Activated T-cell treated with anti-CD3 and anti-CD28 coated beads for 1 hour (primary cell): ENCODE data around the gene MOCOS.
"Not testable (repeated sequence)": the region's sequence is repeated elsewhere in the genome, so short reads cannot be mapped to it uniquely, and the experiment has no call there.

Experiments used
- DNase-seq: peaks from one replicate; pipeline ENCODE4 v3.0.0-alpha.2; 2020; ENCODE audit warnings: low read depth

MOCOS gene, protein sequence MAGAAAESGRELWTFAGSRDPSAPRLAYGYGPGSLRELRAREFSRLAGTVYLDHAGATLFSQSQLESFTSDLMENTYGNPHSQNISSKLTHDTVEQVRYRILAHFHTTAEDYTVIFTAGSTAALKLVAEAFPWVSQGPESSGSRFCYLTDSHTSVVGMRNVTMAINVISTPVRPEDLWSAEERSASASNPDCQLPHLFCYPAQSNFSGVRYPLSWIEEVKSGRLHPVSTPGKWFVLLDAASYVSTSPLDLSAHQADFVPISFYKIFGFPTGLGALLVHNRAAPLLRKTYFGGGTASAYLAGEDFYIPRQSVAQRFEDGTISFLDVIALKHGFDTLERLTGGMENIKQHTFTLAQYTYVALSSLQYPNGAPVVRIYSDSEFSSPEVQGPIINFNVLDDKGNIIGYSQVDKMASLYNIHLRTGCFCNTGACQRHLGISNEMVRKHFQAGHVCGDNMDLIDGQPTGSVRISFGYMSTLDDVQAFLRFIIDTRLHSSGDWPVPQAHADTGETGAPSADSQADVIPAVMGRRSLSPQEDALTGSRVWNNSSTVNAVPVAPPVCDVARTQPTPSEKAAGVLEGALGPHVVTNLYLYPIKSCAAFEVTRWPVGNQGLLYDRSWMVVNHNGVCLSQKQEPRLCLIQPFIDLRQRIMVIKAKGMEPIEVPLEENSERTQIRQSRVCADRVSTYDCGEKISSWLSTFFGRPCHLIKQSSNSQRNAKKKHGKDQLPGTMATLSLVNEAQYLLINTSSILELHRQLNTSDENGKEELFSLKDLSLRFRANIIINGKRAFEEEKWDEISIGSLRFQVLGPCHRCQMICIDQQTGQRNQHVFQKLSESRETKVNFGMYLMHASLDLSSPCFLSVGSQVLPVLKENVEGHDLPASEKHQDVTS

DNA sequence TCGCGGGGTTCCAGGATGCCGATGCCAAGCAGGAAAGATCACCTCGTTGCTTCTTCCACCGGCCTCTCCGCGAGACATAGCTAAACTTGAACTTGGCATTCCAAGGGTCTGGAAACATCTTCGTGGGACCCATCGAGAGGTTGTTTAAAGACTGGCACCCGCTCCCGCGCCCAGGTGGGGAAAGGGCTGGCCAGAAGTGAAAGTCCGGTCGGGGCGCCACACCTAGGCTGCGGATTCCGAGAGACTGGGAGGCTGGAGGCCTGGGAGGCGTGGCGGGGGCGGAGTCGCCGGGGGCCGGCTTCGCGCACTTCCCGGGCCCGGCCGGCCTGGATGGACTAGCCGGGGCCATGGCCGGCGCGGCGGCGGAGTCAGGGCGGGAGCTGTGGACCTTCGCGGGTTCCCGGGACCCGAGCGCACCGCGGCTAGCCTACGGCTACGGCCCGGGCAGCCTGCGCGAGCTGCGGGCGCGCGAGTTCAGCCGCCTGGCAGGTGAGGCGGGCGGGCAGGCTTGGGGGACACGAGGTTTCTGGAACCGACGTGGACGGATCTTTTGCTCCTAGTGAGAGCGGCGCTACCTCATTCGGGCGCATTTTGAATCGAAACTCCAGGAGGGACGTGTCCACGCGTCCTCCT, at the start of gene MOCOS:
TSS of gene MOCOS (plus strand) at position 305 of the 633 bp plus-strand sequence. CDS start at position 348, 43 bp downstream.
- peak; percentile 12 for DNase-seq

DNA sequence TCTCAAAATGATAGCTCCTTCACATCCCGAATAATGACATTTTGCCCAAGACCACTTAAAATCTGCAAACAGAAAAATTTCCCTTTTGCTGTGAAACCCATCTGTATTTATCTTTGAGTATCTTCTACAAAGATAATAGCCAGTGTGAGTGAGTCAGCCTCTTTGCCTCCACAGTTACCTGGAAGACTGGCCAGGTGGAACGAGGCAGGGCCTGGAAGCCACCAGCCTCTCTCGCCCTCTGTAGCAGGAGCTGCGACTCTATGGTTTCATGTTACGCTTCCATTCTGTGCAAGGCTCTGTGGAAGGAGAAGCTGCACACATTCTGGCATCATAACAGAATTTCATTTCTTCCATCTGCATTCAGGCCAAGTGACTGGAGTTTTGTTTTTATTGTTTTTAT, 48.1 kb upstream of the MOCOS start:
- DNase-seq = no peak

DNA sequence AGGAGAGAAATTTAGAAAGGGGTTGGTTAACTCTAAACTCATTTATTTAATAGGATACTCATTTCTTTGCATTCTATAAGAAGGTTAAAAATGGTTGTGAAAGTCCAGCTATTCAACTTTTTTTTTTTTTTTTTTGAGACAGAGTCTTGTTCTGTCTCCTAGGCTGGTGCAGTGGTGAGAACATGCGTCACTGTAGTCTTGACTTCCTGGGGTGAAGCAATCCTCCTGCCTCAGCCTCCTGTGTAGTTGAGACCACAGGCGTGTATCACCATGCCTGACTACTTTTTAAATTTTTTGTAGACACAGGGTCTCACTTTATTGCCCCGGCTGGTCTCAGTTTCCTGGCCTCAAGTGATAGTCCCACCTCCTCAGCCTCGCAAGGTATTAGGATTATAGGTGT, 45.7 kb upstream of the MOCOS start:
- no peak for DNase-seq

DNA sequence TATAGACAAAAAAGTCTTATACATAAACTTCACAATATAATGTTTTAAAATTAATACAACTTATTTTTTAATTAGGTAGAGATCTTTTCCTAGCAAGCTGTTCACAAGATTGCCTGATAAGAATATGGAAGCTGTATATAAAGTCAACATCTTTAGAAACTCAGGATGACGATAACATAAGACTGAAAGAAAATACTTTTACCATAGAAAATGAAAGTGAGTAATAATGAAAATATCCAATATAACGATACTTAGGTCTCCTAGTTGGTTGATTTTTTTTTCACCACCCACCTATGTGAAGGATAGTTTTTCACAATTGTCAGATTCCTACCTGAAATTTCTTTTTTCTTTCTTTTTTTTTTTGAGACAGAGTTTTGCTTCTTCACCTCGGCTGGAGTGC, 44.5 kb upstream of the MOCOS start:
- no peak for DNase-seq

DNA sequence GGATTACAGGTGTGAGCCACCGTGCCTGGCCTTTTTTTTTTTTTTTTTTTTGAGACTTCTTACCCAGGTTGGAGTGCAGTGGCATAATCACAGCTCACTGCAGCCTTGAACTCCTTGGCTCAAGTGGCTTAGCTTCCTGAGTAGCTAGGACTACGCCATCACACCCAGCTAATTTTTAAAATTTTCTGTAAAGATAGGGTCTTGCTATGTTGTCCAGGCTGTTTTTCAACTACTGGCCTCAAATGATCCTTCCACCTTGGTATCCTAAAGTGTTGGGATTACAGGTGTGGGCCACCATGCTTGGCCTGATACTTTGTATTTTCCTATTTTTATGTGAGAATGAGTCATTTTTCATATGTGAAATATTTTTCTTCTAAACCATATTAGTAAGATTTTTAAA, 43.9 kb upstream of the MOCOS start:
- DNase-seq = no peak

DNA sequence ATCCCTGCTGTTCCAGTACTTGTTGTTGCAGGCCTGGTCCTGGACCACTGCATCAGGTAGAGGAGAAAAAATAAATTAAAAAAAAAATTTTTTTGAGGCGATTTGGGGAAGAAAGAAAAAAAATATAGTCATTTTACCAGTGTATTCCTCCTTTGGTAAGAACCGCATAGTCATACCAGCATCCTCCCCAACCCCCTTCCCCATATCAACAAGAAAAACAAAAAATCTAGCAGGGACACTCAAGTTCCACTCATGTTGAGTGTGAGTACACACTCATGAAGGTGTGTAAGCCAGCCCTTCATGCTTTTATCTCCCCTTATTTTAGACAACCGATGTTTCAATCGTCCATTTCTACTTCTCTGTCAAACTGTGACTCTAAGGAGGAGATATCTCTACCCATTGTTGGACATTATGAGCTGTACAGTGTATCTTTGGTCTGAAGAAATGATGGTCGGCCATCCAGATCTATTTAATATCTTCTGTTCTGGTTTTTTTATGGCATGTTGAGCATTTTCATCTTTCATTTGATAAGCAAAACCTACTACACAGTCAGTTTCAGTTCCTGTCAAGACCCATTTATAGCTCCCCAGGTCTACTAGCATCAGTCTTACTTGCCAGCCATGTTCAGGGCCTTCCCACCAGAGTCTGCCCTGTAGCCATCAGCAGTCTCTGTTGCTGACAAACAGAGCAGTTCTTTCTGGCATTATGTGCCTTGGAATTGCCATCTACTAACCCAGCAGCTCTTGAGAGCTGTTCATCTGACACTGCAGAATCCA, 37.6 kb upstream of the MOCOS start:
- no peak for DNase-seq

DNA sequence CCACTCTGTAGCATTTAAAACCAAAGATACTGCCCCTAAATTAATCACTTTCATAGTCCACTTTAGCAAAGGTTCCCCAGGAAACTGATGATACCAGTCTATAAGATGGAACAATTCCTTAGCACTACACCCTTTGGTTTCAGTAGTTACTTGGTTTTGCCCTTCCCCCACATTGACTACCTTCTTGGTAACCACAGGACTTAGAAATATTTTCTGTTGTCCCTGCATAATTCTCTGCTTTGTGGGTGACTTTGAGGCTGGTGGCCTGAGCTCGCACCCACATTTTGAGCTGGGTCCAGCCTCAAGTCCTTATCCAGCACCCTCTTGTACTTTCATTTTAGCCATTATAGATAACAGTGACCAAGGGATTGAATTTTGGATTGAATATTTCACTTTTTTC, 34.5 kb upstream of the MOCOS start:
- DNase-seq = no peak

DNA sequence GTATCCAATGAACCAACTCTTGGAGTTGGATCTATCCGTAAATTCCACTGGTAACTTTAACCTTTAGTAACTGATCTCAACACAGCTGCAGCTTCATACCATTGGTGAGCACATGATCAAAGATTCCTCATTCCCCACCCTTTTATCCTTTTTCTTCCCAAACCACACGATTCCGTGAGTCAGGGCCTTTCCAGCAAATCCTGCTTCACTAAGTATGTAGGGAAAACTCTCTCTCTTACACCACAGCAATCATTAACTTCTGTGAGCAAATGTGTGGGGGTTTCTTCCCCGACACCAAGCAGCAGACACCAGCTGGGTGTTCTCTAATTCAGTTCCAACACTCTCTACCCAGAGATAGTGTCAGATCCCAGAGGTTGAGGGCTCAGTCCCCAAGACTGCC, 34.1 kb upstream of the MOCOS start:
- DNase-seq = no peak

DNA sequence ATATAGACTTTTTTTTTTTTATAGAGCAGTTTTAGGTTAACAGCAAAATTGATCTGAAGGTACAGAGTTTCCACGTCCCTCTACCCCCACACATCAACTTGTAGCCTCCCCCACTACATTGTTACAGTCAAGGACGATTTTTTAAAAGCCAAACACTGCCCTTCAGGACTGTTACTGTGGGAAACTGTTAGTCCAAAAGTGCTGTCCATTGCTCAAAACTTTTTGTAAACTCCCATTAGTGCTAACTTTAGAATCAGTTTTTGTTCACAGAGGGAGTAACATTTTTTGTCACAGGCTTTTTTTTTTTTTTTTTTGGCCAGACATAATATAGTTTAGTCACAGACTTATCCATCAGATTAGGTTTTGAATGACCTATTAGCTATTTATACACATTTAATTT, 33.5 kb upstream of the MOCOS start:
- no peak for DNase-seq

DNA sequence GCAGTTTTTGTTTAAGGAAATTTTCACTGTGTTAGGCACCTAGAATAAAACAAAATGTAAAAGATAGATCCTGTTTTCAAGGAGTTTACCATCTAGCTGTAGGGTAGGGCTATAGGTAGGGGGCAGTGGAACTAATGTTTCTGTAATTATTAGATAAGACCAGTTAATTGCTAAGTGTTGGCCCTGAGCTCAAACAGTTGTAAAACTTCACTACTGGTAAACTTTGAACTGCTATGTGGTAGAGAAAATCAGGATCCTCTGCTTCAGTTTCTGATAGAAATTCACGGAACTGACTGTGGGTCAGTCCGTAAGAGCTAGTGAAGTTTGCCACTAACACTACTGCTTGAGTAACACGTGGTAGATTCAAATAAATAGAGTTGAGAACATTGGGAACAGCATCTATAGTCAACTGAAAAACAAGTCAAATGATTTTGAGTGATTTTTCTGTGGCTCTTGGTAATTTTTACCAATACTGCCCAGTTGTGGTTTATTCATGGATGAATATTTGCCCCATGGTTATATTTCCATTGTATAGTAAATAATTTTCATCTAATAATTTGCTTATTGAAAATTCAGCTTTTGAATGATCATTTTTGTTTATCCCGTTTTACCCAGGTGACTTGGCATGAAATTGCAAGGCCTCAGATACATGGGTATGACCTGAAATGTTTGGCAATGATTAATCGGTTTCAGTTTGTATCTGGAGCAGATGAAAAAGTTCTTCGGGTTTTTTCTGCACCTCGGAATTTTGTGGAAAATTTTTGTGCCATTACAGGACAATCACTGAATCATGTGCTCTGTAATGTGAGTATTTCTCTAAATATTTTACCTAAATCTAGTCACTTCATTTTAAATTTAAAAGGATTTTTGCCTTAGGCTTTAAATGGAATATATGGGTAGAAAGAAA, 31.2 kb upstream of the MOCOS start:
- no peak for DNase-seq

DNA sequence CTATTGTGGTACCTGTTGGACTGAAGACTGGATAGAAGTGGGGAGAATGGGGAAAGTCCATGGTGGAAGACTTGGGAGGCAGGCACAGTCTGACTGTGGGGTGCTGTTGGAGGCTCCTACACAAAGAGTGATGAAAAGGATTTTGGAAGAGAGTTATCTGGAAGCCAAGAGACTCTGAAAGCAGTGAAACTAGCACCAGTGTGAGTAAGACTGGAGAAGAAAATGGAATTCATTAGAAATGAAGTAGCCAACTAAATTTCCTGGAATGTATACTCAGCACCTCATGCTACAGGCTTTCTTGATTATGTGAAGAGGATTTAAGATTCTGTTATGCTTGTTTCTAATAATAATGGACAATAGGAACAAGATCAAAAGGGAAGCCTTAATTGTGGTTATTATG, 29.9 kb upstream of the MOCOS start:
- no peak for DNase-seq

DNA sequence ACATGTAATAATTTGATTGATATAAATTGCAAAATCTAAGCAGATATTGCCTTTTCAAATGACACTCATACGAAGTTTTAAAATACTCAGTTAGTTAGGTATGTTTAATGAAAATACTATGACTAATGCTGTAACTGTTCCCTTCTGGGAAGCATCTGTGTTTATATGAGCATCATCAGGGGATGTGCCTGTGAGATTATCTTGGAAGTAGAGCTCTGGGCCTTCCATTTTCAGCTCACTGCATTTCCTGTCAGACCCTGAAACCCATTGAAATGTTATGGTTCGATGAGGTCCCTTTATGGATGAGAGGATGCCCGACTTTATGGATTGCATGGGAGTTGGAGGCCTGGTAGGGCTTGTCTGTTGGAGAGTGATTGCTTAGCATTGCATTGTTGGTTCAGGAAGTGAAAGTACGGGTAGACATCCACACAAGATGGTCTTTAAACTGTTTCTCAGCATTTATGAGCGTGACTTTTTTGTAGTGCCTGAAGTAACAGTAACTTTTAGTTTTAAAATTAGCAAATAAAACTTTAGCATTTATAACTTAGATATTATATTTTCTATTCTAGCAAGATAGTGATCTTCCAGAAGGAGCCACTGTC, 28.9 kb upstream of the MOCOS start:
- no peak for DNase-seq

DNA sequence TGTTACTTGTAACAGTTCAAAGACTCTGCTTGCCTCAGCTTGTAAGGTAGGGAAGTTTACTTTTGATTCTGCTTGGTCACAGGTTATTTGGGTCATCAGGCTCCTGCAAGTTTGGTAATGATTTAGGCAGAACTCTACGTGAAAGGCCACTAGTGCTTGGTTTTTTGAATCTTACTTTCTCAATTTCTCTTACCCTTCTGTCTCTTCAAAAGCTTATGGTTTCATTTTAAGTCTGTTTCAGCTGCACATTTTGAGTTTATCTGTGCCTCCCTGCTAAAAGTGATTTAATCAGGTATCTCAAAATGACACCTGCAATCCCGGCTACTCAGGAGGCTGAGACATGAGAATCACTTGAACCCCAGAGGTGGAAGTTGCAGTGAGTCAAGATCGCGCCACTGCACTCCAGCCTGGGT, 26.3 kb upstream of the MOCOS start:
- DNase-seq = no peak

DNA sequence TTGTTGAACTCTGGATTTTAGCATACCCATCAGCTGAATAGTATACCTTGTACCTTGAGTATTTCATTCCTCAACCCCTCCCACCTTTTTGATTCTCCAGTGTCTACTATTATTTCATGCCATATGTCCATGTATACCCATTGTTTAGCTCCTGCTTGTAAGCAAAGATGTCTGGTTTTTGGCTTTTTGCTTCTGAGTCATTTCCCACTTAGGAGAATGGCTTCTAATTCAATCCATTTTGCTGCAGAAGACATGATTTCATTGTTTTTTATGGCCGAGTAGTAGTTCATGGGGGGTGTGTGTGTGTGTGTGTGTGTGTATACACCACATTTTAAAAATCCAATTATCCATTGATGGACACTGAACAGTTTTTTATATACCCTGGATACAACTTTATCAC, 24.3 kb upstream of the MOCOS start:
- no peak for DNase-seq

DNA sequence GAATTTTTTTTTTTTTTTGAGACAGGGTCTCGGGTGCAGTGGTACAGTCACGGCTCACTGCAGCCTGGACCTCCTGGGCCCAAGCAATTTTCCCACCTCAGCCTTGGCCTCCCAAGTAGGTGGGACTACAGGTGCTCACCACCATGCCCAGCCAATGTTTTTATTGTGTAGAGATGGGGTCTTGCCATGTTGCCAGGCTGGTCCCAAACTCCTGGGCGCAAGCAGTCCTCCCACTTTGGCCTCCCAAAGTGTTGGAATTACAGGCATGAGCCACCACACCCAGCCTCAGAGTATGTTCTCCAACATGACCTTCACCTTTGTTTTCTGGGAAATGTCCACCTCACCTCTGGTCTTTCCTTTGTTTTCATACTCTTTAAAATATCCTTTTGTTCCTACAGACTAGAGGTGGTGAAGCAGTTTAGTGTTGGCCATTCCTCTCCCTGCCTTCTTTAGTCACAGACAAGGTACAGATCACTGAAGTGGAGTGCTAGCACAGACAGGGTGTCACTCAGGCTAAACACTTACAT, 19.5 kb upstream of the MOCOS start:
- DNase-seq = no peak

DNA sequence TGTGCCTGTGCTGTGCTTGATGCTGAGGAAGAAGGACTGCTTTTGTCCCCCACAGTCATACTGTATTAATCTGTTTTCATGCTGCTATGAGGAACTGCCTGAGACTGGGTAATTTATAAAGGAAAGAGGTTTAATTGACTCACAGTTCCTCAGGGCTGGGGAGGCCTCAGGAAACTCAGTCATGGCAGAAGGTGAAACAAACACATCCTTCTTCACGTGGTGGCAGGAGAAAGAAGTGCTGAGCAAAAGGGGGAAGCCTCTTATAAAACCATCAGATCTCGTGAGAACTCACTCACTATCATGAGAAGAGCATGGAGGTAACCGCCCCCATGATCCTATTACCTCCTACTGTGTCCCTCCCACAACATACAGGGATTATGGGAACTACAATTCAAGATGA, 19.0 kb upstream of the MOCOS start:
- DNase-seq = not testable (repeated sequence)

DNA sequence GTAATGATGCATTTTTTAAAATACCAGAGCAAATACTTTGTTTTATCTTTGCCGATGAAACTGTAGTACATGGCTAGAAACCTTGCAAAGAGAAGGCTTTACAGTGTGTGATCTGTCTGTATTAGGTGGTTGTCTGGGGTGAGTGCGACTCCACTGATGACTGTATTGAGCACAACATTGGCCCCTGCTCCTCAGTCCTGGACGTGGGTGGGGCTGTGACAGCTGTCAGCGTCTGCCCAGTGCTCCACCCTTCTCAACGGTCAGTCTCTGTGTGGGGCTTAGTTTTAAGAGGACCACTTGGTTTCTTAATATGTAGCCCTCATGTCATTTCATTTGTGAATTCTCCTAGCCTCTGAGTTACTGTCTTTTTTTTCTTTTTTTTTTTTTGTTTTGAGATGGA, 17.4 kb upstream of the MOCOS start:
- no peak for DNase-seq

DNA sequence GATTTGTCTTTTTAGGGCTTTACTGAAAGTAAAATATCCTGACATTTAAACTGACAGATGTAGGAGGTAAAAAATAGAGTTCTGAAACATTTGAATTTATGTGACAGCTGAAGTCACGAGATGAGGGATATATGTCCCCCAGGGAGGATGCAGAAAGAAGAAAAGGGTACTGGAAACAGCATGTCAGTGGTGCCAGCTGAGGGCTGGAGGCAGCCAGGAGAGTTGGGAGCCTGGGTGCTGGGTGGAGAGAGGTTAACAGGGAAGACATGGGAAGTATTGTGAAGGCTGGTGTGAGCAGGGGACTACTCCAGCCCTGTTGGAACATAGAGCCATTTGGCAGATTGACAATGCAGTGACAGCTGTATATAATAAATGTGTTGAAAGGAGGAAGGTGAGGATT, 11.8 kb upstream of the MOCOS start:
- no peak for DNase-seq

DNA sequence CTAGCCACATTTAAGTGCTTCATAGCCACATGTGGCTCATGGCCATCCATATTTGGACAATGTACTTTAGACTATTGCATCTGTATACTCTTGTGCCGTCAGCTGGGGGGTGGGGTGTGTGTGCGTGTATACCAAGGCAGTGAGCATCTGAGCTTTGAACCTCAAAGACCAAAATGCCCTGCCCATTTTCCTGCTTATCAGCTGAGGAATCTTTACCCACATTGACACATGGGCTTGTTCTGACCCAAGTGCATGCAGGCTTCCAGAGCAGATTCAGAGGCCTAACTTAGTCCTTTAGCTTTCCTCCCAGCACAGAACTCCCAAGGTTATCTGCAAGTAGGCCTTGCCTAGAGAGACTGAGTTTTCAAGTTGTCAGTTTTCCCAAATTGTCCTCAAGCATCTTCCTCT, 11.1 kb upstream of the MOCOS start:
- no peak for DNase-seq

DNA sequence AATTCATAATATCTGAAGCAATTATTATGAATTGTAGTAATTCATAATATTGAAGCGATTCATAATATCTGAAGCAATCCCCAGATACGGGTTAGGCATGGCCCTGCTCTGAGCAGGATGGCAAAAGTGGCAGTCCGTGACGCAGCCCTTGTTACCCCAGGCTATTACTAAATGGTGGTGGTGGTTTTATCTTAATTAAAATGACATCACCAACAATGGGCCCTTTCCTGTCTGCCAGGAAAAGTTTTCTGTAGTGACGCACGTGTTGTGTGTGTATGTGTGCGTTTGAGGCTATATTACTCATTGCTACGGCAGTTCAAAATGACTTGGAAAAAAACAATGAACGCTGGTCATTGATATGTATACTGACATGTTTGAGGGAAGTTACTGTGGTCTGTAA, 10.6 kb upstream of the MOCOS start:
- no peak for DNase-seq
